GM18498 (cell line): ENCODE results near the gene PRIM2.
"Not testable (repeated sequence)": the region's sequence is repeated elsewhere in the genome, so short reads cannot be mapped to it uniquely, and the experiment has no call there.

Experiments
- ATAC-seq: cut with Tn5 transposase; IDR thresholded peaks from one replicate; pipeline ENCODE4 v1.9.1; 2021; ENCODE audit warnings: mild to moderate bottlenecking, moderate library complexity; ENCODE audit not compliant: unreplicated experiment

PRIM2 gene

GRCh38 chr6:57443181-57443580, 125.8 kb downstream of the PRIM2 start:
- not testable (repeated sequence) for ATAC-seq

DNA sequence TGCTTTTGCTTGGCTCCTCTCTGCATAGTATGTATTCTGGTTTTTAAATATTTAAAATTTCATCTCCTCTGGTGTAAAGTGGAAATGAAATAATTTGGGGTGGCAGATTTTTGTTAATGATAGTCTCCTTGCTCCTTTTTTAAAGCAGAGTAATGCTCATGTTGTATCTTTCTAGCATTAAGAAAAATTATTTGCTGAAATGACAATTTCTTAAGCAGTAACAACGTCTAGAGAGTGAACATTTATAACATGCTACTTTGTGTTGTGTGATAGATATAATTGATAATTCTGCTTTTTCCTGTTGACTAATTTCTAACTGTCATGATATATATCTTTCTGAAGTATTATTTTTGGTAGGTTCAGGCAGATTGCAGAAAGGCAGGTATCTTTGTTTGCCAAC, 127.4 kb downstream of the PRIM2 start:
- ATAC-seq = not testable (repeated sequence)

DNA sequence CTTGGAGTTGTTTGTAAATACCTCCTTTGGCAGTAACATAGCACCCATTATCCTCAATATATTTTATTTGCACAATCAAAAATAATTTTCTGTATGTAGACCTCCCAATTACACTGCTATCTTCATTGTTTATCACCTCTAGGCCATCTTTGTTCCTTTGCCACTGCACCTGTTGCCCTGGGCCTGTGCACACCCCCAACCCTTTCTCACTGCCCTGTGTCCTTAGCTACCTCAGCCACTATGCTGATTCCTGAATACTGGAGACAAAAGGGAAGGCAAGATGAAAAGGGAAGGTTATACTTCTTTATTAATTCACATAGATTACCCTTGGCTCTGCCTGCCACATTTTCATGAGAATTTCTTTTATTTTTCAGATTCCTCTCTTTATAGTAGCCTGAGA, 127.9 kb downstream of the PRIM2 start:
- ATAC-seq = peak; percentile 51

DNA sequence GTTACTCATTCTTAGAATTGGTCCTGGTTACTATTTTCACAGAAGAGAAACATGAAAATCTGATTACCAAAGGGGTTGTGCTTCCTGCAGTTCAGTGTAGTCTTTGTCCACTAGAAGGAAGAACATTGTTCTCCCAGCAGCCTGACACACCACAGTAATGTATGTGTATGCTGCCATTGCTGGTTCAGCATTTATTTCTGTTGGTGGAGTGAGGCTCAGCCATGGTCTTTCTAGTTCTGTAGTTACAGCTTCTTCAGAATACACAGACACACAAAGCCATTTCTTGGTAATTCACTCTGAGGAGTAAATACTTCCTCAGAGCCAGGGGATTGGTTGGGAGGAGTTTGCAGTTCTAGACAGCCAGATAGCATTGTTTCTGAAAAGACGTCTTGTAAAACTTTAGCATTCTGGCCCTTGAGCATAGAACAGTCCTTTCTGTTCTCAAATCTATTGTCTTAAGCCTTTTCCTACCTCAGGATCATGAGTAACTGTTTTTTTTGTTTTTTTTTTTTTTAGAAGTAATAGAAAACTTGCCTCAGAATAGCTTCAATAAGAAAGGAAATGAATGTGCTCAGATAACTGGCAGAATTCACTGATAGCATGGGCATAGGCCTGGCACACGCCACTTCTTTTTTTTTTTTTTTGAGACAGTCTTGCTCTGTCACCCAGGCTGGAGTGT, 128.5 kb downstream of the PRIM2 start:
- peak; percentile 77 for ATAC-seq

DNA sequence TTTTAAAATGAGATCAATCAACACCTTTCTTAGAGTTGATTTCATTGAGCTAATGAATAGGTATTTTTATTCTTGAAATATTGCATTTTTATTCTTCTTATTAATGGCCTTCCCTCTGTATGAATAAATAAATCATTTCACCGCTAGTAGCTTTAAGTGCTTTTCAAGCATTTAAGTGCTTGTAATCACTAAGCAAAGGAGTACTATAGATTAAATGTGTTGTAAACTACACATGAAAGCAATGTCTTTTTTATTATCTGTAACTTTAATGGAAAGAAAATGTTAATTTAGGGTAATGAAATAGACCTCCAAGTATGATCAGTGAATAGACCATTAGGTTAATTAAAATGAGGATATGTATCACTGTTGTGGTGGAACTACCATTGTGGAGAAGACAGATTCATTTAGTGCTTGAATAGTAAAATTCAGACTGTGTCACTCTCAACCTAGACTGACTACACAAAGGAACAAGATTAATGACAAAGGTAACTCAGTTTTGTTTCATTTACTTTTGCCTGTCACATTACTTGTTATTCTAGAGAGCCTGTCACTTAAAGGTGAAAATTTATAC, 132.2 kb downstream of the PRIM2 start:
- not testable (repeated sequence) for ATAC-seq

- not testable (repeated sequence) for ATAC-seq
Measured at GRCh38 chr6:57459781-57460180, 142.4 kb downstream of the PRIM2 start.

DNA sequence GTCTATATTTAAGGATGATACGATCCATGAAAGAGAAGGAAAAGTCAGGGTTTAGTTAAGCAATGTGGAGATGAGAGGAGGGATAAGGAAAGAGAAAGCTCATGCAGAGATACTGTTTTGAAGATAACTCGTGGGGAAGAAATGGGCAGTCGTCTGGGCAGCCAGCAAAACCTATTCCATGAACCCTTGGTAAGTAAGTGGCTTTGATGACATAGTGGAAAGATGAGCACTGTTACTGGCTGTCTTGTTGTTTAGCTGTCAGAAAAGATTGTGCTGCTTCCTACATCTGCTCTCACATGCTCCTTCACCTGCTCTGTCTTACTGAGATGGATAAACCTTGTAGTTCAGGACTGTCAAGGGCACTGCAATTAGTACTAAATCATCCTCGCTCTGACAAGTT, 143.6 kb downstream of the PRIM2 start:
- ATAC-seq = not testable (repeated sequence)

- not testable (repeated sequence) for ATAC-seq
Measured at GRCh38 chr6:57463809-57464208, 146.4 kb downstream of the PRIM2 start.

GRCh38 chr6:57465968-57466367, 148.5 kb downstream of the PRIM2 start:
- ATAC-seq = not testable (repeated sequence)

DNA sequence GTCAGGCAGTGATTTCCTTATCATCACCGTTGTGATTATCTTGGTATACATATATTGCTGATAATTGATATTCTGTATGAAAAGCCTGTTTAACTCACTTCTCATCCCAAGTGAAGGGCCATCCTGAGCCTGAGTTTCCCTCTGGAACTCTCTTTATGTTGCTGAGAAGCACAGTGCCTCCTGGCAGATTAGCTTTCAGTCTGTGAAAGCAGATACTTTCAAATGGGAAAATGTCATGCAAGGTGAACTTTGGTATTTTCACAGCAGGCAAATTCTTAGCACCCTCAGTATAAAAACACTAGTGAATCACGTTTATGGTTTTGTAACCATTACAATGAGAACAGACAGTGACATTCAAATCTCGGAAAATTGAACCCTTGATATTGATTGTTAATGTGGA, 151.6 kb downstream of the PRIM2 start:
- no peak for ATAC-seq

GRCh38 chr6:57470148-57470547, 152.7 kb downstream of the PRIM2 start:
- ATAC-seq = not testable (repeated sequence)

GRCh38 chr6:57471314-57471864, 154.0 kb downstream of the PRIM2 start:
- ATAC-seq = not testable (repeated sequence)

GRCh38 chr6:57472861-57473362, 155.5 kb downstream of the PRIM2 start:
- ATAC-seq = not testable (repeated sequence)

GRCh38 chr6:57474862-57475475, 157.5 kb downstream of the PRIM2 start:
- ATAC-seq = not testable (repeated sequence)

GRCh38 chr6:57475656-57476055, 158.2 kb downstream of the PRIM2 start:
- ATAC-seq = not testable (repeated sequence)

DNA sequence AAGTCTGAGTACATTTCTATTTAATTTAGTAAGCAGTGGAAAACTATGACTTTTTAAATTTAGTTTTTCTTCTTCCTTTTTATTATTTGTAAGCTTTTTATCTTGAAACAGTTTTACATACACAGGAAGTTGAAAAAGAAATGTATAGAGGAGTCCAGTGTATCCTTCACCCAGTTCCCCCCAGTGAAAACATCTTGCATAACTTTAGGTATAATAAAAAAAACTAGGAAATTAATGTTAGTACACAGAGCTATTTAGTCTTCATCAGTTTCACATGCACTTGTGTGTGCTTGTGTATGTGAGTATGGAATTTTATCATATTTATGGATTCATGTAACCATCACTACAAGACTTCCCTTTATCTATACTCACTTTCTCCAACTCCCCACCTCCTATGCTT, 162.8 kb downstream of the PRIM2 start:
- ATAC-seq = not testable (repeated sequence)

DNA sequence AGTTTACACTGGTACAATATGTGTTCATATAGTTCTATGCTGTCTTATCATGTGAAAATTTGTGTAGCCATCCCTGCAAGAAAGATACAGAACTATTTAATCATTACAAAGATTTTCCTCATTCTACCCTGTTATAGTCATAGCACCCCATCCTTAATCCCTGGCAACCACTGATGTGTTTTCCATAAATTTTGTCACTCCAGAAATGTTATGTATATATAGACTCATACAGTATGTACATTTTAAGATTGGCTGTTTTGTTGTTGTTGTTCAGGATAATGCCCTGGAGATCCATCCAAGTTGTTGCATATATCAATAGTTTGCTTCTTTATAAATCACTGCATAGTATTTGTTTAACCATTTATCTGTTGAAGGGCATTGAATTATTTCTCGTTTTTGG, 163.7 kb downstream of the PRIM2 start:
- ATAC-seq = not testable (repeated sequence)

GRCh38 chr6:57482471-57482870, 165.0 kb downstream of the PRIM2 start:
- ATAC-seq = not testable (repeated sequence)

DNA sequence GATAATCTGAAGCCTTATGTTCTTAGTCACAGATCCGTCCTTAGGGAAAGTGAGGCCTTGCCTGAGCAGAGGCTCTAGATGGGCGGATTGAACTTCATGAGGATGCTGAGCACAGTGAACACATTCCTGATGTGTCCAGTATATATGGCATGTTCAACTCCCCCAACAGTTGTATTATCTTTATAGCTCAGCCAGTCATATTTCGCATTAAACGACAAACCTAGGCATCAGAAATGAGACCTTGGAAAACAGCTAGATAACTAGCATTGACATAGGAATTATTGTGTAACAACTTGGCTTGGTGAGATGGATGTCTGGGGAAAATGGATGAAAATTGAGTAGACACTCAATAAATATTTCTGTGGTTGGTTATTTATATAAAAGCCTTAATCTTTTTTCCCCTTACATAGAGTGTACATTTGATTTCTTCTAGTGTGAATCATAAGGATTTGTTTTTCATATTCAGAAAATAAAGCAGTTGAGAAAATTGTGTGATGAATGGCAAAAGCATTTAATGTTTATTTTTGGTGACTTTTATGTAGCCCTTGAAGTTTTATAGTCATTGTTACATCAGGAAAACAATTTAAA, 169.2 kb downstream of the PRIM2 start:
- ATAC-seq = not testable (repeated sequence)

GRCh38 chr6:57488551-57488950, 171.1 kb downstream of the PRIM2 start:
- not testable (repeated sequence) for ATAC-seq

DNA sequence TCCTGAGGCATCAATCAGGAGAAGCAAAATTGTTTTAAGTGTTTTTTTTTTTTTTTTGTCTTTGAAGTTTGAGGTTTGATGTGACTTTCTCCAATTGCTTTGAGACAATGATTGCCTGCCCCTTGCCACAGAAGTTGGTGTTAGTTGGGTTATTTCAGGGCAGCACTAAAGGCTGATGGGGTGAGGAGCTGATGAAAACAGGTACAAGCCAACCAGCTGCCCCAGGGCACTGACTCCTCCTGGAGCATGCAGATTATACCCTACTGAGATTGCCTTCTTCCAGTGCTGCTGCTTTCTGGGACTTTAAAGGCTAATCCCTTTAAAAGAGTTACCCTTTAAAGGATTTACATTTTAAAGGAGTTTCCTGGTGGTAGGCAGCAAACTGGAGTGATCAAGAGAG, 172.5 kb downstream of the PRIM2 start:
- ATAC-seq = not testable (repeated sequence)
